ENCODE data around the gene CACNA1G. TPM values are rescaled to one million over a fixed set of nuclear protein-coding genes. Genes with fewer than 3 reads are reported as not detected.

Gene CACNA1G
- total RNA-seq, 4 donors from 2014 or later: 0.15 to 0.94 (median 0.16) TPM; not detected in 1

GRCh38 chr17:50581316-50581715 is 20.8 kb downstream of the CACNA1G start:
- no peak for ATAC-seq
- WGBS, 2 donors (ENCODE audit: low coverage in 1 of 2): 89 to 96% methylated on average over 5 to 6 of the region's 12 CpGs
- Histone ChIP-seq H3K9me3 (no peaks in the 10 kb centered on the region), H3K36me3 (no peaks in the 10 kb centered on the region), H3K27me3 (peaks cover 9% of the 10 kb centered on the region), H3K4me3 (no peak overlapping the region), H3K4me1 (no peaks in the 10 kb centered on the region), H3K27ac (no peak overlapping the region)
- TF ChIP-seq CTCF (IDR thresholded peaks at IDR 0.05) (no peak), POLR2AphosphoS5 (IDR thresholded peaks at IDR 0.05) (no peak), POLR2A (IDR thresholded peaks at IDR 0.05) (no peak), EP300 (IDR thresholded peaks at IDR 0.05) (no peak)

GRCh38 chr17:50582741-50583140 is 22.2 kb downstream of the CACNA1G start:
- ATAC-seq: no peak
- Histone ChIP-seq H3K9me3 (no peaks in the 10 kb centered on the region), H3K27ac (no peak overlapping the region), H3K4me1 (no peaks in the 10 kb centered on the region), H3K36me3 (no peaks in the 10 kb centered on the region), H3K4me3 (no peak overlapping the region), H3K27me3 (peaks cover 9% of the 10 kb centered on the region)
- TF ChIP-seq POLR2AphosphoS5 (IDR thresholded peaks at IDR 0.05) (no peak), CTCF (IDR thresholded peaks at IDR 0.05) (no peak), POLR2A (IDR thresholded peaks at IDR 0.05) (no peak), EP300 (IDR thresholded peaks at IDR 0.05) (no peak)
- 93% methylated on average over 2 of the region's 2 CpGs; no CpG with 5 or more reads in 1 of the 2 donors for WGBS, 2 donors (ENCODE audit: low coverage in 1 of 2)

- Histone ChIP-seq H3K9me3 (no peaks in the 10 kb centered on the region), H3K27me3 (peaks cover 9% of the 10 kb centered on the region), H3K4me1 (peaks cover 0 to 4% (median 1%) of the 10 kb centered on the region in 3 donors), H3K36me3 (no peaks in the 10 kb centered on the region), H3K27ac (no peak overlapping the region), H3K4me3 (no peak overlapping the region)
- ATAC-seq: no peak
- TF ChIP-seq POLR2AphosphoS5 (IDR thresholded peaks at IDR 0.05) (no peak), POLR2A (IDR thresholded peaks at IDR 0.05) (no peak), CTCF (IDR thresholded peaks at IDR 0.05) (no peak), EP300 (IDR thresholded peaks at IDR 0.05) (no peak)
- 59 to 88% methylated on average over 4 to 6 of the region's 7 CpGs for WGBS, 2 donors (ENCODE audit: low coverage in 1 of 2)
These were observed 23.1 kb downstream of the CACNA1G start for GRCh38 chr17:50583641-50584040.

- H3K27ac ChIP-seq: no peak overlapping the region
- H3K36me3 ChIP-seq: no peaks in the 10 kb centered on the region
- ATAC-seq: no peak
- 73 to 95% methylated on average over 3 of the region's 4 CpGs for WGBS, 2 donors (ENCODE audit: low coverage in 1 of 2)
- H3K4me3 ChIP-seq: no peak overlapping the region
- H3K4me1 ChIP-seq: peaks cover 1 to 9% (median 6%) of the 10 kb centered on the region in 3 donors
- peaks cover 9% of the 10 kb centered on the region for H3K27me3 ChIP-seq
- no peaks in the 10 kb centered on the region for H3K9me3 ChIP-seq
- TF ChIP-seq POLR2AphosphoS5 (IDR thresholded peaks at IDR 0.05) (no peak), POLR2A (IDR thresholded peaks at IDR 0.05) (no peak), EP300 (IDR thresholded peaks at IDR 0.05) (no peak), CTCF (IDR thresholded peaks at IDR 0.05) (no peak)
These were observed 23.6 kb downstream of the CACNA1G start for GRCh38 chr17:50584116-50584515.

- Histone ChIP-seq H3K27me3 (peaks cover 9% of the 10 kb centered on the region), H3K4me3 (no peak overlapping the region), H3K4me1 (peaks cover 3 to 15% (median 13%) of the 10 kb centered on the region in 3 donors), H3K9me3 (no peaks in the 10 kb centered on the region), H3K27ac (no peak overlapping the region), H3K36me3 (no peaks in the 10 kb centered on the region)
- TF ChIP-seq POLR2A (IDR thresholded peaks at IDR 0.05): no peak
- TF ChIP-seq CTCF (IDR thresholded peaks at IDR 0.05): no peak
- TF ChIP-seq POLR2AphosphoS5 (IDR thresholded peaks at IDR 0.05): no peak
- TF ChIP-seq EP300 (IDR thresholded peaks at IDR 0.05): no peak
- ATAC-seq: no peak
- 87 to 92% methylated on average over 3 to 4 of the region's 6 CpGs for WGBS, 2 donors (ENCODE audit: low coverage in 1 of 2)
These were observed 24.2 kb downstream of the CACNA1G start for GRCh38 chr17:50584749-50585148.

Data from gastroesophageal sphincter (tissue), 4 donors.